GM12864 (cell line): ENCODE results near the gene CD69.
"Not testable (repeated sequence)": the region's sequence is repeated elsewhere in the genome, so short reads cannot be mapped to it uniquely, and the experiment has no call there.

Source experiments
- DNase-seq: peaks from one replicate; pipeline ENCODE4 v3.0.0-alpha.2; 2011; ENCODE audit warnings: low read depth
- H3K4me3 ChIP-seq: 2 replicates; pipeline ENCODE4 v1.5.1; 2011; ENCODE audit warnings: mild to moderate bottlenecking, low read depth, low read length, control low read depth
- TF ChIP-seq, protein P1 (sequence below): IDR thresholded peaks from 2 replicates; pipeline ENCODE4 v1.5.1; 2011; ENCODE audit warnings: low read depth, mild to moderate bottlenecking, moderate library complexity, low read length, control low read depth, inconsistent platforms; ENCODE audit errors: missing control alignments

The CD69 gene

DNA sequence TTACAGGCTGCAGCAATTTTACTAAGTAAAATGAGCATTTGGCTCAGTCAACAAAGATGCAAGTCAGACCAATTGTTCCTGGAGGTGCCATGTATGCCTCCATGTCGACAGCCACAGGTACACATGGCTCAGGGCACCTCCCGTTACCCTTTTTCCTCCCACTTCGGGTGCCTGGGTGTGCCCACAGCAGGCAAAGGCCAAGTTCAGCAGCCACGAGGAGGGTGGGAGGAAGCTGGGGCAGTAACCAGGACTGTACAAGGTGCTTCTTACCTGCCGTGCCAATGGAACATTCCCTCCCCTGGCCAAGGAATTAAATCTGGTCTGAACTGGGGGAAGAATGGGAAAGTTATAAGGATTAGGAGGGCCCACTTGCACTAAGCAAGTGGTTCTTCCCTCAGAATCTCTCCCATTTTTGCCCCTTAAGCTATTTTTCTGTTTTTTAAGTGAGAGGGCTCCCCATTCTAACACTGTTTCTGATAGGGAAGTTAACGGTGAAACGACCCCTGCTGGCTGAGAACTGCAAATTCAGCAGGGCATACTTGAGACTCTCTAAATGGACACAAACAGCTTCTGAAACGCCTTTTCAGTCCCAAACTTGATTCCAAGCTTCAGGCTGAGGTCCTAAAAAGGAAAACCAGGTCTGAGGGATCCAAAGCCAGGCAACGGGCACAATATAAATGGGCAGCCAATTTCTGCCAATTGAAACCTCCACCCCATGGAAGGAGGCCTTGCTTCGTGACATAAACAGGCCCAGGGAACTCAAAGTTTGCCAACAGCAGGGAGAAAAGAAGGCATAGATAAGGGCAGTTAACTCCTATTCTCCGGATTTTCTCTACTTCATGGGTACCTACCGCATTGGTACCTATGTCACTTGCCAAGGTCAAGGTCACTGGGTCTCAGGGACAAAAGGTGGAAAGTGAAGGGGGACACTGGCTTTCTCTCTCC lies 52.6 kb downstream of the CD69 start:
- TF ChIP-seq, protein P1, sequence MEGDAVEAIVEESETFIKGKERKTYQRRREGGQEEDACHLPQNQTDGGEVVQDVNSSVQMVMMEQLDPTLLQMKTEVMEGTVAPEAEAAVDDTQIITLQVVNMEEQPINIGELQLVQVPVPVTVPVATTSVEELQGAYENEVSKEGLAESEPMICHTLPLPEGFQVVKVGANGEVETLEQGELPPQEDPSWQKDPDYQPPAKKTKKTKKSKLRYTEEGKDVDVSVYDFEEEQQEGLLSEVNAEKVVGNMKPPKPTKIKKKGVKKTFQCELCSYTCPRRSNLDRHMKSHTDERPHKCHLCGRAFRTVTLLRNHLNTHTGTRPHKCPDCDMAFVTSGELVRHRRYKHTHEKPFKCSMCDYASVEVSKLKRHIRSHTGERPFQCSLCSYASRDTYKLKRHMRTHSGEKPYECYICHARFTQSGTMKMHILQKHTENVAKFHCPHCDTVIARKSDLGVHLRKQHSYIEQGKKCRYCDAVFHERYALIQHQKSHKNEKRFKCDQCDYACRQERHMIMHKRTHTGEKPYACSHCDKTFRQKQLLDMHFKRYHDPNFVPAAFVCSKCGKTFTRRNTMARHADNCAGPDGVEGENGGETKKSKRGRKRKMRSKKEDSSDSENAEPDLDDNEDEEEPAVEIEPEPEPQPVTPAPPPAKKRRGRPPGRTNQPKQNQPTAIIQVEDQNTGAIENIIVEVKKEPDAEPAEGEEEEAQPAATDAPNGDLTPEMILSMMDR = peak; percentile 88
- DNase-seq = peak; percentile 55
- H3K4me3 ChIP-seq = no peak overlapping the region

DNA sequence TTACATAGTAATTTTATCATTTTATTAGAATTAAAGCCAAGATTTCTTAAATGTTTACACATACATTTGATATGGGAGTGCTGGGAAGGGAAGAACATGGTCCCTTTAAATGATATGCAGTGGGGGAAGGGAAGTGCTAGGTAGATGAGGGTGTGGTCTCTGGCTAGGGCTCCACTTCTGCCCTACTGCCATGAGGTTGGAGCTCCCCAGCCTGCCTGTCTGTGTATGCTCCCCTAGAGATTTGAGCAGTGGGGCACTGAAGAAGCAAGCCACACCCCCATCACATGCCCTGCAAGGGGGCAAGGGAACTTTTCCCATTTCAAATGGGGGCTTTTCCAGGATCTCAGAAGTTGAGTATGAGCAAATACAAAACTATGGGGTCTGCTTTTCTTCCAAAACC lies 53.3 kb downstream of the CD69 start:
- no peak overlapping the region for H3K4me3 ChIP-seq
- DNase-seq = no peak
- TF ChIP-seq, protein P1 = no peak

DNA sequence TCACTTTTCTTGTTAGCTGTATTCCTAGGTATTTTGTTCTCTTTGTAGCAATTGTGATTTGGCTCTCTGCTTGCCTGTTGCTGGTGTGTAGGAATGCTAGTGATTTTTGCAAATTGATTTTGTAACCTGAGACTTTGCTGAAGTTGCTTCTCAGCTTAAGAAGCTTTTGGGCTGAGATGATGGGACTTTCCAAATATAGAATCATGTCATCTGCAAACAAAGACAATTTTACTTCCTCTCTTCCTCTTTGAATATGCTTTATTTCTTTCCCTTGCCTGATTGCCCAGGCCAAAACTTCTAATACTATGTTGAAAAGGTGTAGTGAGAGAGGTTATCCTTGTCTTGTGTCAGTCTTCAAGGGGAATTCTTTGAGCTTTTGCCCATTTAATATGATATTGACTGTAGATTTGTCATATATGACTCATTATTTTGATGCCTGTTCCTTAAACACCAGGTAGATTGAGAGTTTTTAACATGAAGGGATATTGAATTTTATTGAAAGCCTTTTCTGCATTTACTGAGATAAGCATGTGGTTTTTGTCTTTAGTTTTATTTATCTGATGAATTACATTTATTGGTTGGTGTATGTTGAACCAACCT lies 54.5 kb downstream of the CD69 start:
- TF ChIP-seq, protein P1 = no peak
- no peak overlapping the region for H3K4me3 ChIP-seq
- DNase-seq = no peak

DNA sequence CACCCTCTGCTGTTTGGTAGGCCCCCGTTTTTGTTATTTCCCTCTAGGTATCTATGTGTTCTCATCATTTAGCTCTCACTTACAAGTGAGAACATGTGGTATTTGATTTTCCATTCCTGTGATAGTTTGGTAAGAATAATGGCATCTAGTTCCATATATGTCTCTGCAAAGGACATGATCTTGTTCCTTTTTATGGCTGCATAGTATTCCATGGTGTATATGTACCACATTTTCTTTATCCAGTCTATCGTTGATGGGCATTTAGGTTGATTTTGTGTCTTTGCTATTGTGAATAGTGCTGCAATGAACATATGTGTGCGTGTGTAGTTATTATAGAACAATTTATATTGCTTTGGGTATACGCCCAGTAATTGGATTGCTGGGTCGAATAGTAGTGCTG lies 56.1 kb downstream of the CD69 start:
- H3K4me3 ChIP-seq, DNase-seq: not testable (repeated sequence)
